ENCODE measurements around the gene TTLL7.

GRCh38 chr1:84025966-84026365 lies 27.0 kb upstream of the TTLL7 start:
- TF ChIP-seq POLR2A (IDR thresholded peaks at IDR 0.05; ENCODE audit: low read depth, low read length) (no peak), POLR2AphosphoS5 (IDR thresholded peaks at IDR 0.05; ENCODE audit: low read depth, low read length) (no peak)
